ENCODE measurements around the gene TNNT1.

DNA sequence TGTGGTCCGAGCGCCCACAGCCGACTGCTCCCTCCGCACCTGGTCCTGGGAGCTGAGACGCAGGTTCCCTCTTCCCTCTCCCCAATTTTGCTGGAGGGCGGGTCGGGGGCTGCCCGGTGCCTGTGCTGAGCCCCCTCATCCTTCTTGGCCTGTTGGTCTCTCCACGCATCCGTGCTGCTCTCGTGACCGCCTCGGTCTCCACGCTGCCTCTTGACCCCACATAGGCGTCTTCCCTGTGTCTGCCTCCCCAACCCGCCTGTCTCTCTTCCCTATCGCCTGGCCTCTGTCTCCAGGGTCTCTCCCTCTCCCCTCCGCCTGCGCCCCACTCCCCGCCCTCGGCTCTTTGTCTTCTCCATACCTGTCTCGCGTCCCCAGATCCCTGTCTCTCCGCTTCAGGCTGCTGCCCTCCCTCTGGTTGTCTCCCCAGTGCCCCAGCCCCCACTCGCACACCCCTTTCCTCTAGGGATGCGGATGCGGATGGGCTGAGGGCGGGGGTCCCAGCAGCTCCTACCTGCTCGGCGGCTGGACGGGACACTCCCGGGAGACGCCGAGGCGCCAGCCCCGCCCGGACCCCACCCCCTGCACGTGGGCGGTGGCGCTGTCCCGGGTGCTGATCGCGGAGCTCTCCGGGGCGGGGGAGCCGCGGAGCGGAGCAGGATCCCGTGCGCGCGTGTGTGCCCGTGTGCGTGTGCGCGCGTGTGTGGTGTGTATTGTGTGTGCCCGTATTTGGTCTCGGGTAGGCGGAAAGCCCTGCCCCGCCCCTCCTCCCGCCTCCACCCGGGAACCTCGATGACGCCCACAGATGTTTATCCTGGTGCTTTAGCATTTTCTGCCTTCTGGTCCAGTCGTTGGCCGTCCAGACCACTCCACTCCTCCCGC is 30.8 kb upstream of the TNNT1 start, which contains the start of gene SYT5:
- TF ChIP-seq, protein P1, sequence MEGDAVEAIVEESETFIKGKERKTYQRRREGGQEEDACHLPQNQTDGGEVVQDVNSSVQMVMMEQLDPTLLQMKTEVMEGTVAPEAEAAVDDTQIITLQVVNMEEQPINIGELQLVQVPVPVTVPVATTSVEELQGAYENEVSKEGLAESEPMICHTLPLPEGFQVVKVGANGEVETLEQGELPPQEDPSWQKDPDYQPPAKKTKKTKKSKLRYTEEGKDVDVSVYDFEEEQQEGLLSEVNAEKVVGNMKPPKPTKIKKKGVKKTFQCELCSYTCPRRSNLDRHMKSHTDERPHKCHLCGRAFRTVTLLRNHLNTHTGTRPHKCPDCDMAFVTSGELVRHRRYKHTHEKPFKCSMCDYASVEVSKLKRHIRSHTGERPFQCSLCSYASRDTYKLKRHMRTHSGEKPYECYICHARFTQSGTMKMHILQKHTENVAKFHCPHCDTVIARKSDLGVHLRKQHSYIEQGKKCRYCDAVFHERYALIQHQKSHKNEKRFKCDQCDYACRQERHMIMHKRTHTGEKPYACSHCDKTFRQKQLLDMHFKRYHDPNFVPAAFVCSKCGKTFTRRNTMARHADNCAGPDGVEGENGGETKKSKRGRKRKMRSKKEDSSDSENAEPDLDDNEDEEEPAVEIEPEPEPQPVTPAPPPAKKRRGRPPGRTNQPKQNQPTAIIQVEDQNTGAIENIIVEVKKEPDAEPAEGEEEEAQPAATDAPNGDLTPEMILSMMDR (IDR thresholded peaks at IDR 0.05; ENCODE audit: insufficient read depth, low read length, poor library complexity, severe bottlenecking): no peak
- TF ChIP-seq EZH2phosphoT487 (conservative IDR thresholded peaks at IDR 0.05; ENCODE audit: low read length): no peak
